G401 (cell line): ENCODE results near the gene VKORC1. TPM values are rescaled to one million over a fixed set of nuclear protein-coding genes. Genes with fewer than 3 reads are reported as not detected.

Experiments
- DNase-seq: peaks from one replicate; pipeline ENCODE4 v3.0.0-alpha.2; 2015; ENCODE audit warnings: low spot score
- in situ Hi-C: cut with HindIII; loops from 2 replicates; pipeline ENCODE4 v1.10.0; 2016; ENCODE audit warnings: low sequenced_read_pairs, mixed read lengths
- total RNA-seq: library from RNA; depleted of rRNA; stranded (reverse); fragments of >200 nt; shearing (Covaris generic); gene quantifications from 2 replicates; pipeline ENCODE4 v1.2.3, GENCODE V29; 2014

The VKORC1 gene
- total RNA-seq, 1 experiment from 2014 or later = 121 TPM

- in situ Hi-C loops = no loop called here
- DNase-seq = no peak
Observed at GRCh38 chr16:31085873-31086628, 8.5 kb downstream of the VKORC1 start.

DNA sequence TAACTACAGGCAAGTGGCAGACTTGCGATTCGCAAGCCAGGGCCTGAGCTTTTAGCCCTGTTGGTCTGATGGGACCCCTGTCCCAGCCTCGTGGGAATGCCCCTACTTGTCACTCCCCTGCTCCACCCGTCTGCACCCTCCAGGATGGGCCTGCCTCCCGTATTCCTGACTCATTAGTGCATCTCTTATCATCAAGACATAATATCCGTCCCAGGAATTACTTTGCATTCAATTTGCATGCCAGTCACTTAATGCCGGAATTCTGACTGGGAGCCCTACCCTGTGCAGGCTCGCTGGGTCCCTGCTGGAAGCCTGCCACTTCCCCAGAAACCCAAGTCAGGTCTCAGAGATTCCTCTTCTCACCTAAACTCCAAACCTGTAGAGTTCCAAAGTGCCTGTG is 9.2 kb downstream of the VKORC1 start:
- no peak for DNase-seq
- in situ Hi-C loops = no loop called here

DNA sequence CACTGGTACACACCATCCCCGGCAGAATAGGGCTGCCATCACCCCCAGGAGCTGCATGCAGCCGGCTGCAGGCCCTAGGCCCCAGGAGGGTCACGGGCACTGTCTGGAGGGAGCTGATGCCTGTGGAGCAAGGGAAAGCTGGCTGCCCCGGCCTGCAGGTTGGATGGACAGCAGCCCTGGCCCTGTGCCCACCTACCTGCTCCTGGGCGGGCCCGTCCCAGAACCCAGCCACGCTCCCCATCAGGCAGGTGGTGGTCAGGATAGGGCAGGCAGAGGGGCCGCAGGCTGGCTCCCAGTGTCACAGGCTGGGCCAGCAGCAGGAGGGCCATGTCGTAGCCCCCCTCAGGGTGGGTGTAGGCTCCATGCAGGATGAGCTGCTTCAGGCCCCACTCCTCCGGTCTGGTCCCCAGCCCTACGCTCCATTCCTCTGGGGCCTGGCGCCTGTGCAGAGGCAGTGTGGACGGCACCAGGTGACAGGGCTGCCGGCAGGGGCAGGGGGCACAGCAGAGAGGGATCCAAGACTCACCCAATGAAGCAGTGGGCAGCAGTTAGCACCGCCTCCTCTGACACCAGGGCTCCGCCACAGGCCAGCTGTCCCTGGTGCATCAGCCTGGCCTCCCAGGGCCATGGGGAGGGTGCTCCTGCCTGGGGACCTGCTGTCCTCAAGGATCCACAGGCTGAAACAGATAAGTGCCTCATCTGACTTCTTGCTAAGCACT is 9.9 kb downstream of the VKORC1 start:
- no peak for DNase-seq

GRCh38 chr16:31083981-31084380 is 10.6 kb downstream of the VKORC1 start:
- in situ Hi-C loops = no loop called here
- DNase-seq = no peak

More for the DNA sequence above, 9.9 kb downstream of the VKORC1 start:
- in situ Hi-C loops = no loop called here

- in situ Hi-C loops = no loop called here
- DNase-seq = no peak
Observed at GRCh38 chr16:31083556-31083955, 11.0 kb downstream of the VKORC1 start.

DNA sequence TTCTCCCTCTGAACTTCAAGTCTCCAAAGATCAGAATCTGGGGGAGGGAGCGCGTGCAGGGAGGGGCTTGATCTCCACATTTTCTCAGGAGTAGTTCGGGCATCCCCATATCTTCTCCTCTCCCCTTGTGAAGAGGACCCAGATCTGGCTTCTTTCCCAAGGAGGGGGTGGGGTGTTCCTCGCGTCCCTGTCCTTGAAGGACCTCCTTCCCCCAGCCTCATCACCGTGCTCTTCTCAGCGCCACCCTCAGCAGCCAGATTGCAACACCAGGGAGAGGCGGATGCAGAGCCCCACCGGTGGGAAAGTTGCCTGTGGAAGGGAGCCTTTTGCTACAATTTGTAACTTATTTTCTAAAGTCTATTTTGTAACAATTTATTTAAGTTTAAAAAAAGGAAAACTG is 11.5 kb downstream of the VKORC1 start:
- in situ Hi-C loops = no loop called here
- no peak for DNase-seq

DNA sequence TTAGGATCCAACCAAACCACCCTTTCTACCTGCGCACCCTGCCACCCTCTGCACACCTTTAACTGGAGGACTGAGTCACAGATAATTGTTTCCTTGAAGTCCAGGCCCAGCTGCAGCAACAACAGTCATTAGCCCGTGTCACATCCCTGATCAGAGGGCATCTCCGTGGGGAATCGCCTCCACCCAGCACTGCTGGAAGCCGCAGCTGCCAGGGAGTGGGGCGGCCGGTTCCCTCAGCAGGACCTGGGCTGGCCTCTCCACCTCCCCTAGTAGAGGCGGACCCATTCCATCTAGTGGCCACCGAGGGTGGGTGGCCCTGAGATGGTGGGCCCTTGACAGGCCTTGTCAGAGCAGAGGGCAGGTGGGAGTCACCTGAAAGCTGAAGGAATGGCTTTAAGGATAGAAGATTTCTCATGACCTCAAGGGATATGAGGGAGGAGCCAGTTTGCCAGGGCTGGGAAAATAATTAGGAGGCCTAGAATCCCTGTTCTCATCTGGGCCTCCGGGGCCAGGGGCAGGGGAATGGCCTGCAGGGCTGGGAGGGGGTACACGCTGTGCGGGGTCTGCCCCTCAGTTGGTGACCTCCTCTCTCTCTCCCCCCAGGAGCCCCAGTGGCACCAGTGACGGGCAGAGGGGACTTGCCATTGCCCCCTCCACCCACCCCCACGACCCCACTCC is 12.1 kb downstream of the VKORC1 start:
- no peak for DNase-seq
- in situ Hi-C loops = no loop called here

DNA sequence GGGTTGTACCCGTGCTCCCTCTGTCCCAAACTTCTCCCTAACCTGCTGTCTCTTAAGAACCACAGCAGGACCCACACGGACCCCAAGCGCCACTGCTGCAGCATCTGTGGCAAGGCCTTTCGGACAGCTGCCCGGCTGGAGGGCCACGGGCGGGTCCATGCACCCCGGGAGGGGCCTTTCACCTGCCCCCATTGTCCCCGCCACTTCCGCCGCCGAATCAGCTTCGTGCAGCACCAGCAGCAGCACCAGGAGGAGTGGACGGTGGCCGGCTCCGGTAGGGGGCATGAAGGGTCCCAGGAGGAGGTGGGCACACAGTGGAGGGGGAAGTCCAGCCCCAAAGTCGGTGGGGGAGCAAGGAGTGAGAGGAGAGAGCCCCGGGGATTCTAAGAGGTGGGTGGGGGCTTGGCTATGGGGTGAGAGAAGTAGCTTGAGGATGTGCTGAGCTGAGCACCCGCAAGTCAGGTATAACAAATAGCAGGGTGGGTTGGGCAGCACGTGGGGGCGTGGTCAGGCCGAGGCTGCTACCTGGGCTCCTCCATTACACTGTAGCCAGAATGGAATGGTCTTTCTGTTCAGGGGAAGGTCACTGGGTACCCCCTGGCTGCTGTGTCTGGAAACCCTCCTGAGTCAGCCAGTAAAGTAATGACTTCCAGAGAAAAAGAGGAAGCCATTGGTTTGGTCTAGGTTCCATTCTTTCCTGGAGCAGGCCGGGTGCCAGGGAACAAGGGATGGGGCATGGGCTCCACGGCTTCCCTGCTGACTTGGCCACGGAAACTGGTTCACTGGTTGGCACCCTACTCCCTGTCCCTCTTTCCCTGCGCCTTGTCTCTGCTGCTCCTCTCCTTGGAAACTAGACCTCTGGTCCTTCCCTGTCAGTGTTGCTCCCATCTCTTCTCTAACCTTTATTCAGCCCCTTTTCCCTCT is 12.9 kb downstream of the VKORC1 start:
- in situ Hi-C loops = no loop called here
- peak; percentile 40 for DNase-seq

DNA sequence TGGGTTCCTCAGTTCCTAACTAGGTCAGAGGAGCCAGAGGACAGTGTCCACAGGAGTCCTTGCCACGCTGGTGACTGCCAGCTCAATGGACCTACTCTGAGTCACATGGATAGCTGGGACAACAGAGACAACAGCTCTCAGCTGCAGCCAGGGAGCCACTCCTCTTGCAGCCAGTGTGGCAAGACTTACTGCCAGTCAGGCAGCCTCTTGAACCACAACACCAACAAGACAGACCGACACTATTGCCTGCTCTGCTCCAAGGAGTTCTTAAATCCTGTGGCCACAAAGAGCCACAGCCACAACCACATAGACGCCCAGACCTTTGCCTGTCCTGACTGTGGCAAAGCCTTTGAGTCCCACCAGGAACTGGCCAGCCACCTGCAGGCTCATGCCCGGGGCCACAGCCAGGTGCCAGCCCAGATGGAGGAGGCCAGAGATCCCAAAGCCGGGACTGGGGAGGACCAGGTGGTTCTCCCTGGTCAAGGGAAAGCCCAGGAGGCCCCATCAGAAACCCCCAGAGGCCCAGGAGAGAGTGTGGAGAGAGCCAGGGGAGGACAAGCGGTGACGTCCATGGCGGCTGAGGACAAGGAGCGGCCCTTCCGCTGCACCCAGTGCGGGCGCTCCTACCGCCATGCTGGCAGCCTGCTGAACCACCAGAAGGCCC is 13.7 kb downstream of the VKORC1 start:
- DNase-seq = no peak

GRCh38 chr16:31080035-31080629 is 14.5 kb downstream of the VKORC1 start:
- no peak for DNase-seq
- in situ Hi-C loops = no loop called here

More for the DNA sequence above, 13.7 kb downstream of the VKORC1 start:
- in situ Hi-C loops = no loop called here

- no peak for DNase-seq
- in situ Hi-C loops = no loop called here
Observed at GRCh38 chr16:31079342-31079944, 15.2 kb downstream of the VKORC1 start.

- in situ Hi-C loops = no loop called here
Observed at GRCh38 chr16:31078597-31079341, 15.8 kb downstream of the VKORC1 start.

GRCh38 chr16:31077592-31078396 is 16.8 kb downstream of the VKORC1 start:
- DNase-seq = no peak
- in situ Hi-C loops = no loop called here

More at GRCh38 chr16:31078597-31079341, 15.8 kb downstream of the VKORC1 start:
- DNase-seq = no peak

DNA sequence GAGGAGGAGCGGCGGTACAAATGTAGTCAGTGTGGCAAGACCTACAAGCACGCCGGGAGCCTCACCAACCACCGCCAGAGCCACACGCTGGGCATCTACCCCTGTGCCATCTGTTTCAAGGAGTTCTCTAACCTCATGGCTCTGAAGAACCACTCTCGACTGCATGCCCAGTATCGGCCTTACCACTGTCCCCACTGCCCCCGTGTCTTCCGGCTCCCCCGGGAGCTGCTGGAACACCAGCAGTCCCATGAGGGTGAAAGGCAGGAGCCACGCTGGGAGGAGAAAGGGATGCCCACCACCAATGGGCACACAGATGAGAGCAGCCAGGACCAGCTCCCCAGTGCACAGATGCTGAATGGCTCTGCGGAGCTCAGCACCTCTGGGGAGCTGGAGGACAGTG is 17.6 kb downstream of the VKORC1 start:
- in situ Hi-C loops = no loop called here
- DNase-seq = no peak

- in situ Hi-C loops = no loop called here
- no peak for DNase-seq
Observed at GRCh38 chr16:31076319-31076718, 18.3 kb downstream of the VKORC1 start.

- in situ Hi-C loops = no loop called here
Observed at GRCh38 chr16:31074814-31075183, 19.8 kb downstream of the VKORC1 start.

More at GRCh38 chr16:31074814-31075183, 19.8 kb downstream of the VKORC1 start:
- DNase-seq = no peak
